ENCODE data around the gene ARID2. TPM values are rescaled to one million over a fixed set of nuclear protein-coding genes. Genes with fewer than 3 reads are reported as not detected.

The ARID2 gene
- polyA plus RNA-seq, 1 donor (not counting 4 experiments of a cell fraction or from before 2014, with no cell fraction given) = 15.1 TPM

DNA sequence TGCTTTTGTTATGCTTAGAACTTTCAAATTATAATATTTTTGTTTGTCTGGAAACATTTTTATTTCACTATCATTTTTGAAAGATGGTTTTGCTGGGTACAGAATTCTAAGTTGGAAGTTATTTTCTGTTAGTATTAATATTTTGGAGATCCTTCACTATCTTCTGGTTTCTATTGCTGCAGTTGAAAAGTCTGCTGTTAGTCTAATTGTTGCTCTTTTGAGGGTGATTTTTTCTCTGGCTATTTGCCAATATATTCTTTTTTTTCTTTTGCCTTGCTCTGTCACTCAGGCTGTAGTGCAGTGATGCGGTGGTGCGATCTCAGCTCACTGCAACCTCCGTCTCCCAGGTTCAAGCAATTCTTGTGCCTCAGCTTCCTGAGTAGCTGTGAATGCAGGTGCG, 28.2 kb upstream of the ARID2 start:
- H3K4me3 ChIP-seq (ENCODE audit: control insufficient read depth in 2 of 3, extremely low read depth in 1 of 3, insufficient read depth in 2 of 3, low read depth in 1 of 3, low read length in 3 of 3) = no peak overlapping the region
- dilution Hi-C loops (cut with MboI; ENCODE audit: extremely low pct_ligation_motif_present, low sequenced_read_pairs) = no loop called here
- H3K9me1 ChIP-seq (ENCODE audit: control insufficient read depth, extremely low read depth, insufficient read depth, low read length) = no peaks in the 10 kb centered on the region
- H3K9me3 ChIP-seq (ENCODE audit: control insufficient read depth, low read depth, low read length) = no peaks in the 10 kb centered on the region
- H3K79me2 ChIP-seq (ENCODE audit: control insufficient read depth, insufficient read depth, low read length) = no peaks in the 10 kb centered on the region
- no peak overlapping the region for H3K27ac ChIP-seq (ENCODE audit: control insufficient read depth, insufficient read depth, low read length)
- no peak for DNase-seq (ENCODE audit: low read depth, low spot score)
- no peaks in the 10 kb centered on the region for H3K27me3 ChIP-seq (ENCODE audit: control insufficient read depth, extremely low read depth, insufficient read depth, low read length)
- no peaks in the 10 kb centered on the region for H3K4me1 ChIP-seq (ENCODE audit: control insufficient read depth, extremely low read depth, insufficient read depth, low read length)
- H3K9ac ChIP-seq (ENCODE audit: control insufficient read depth, extremely low read depth, insufficient read depth, low read length) = no peak overlapping the region
- no peaks in the 10 kb centered on the region for H4K20me1 ChIP-seq (ENCODE audit: control insufficient read depth, extremely low read depth, insufficient read depth, low read length)
- no peak overlapping the region for H2AFZ ChIP-seq (ENCODE audit: control insufficient read depth, low read length)
- no peaks in the 10 kb centered on the region for H3K36me3 ChIP-seq (ENCODE audit: control insufficient read depth in 2 of 2, extremely low read depth in 1 of 2, insufficient read depth in 2 of 2, low read length in 2 of 2)
- no peak overlapping the region for H3K4me2 ChIP-seq (ENCODE audit: control insufficient read depth, extremely low read depth, insufficient read depth, low read depth, low read length)
- no peak for FAIRE-seq
- TF ChIP-seq, protein P1, sequence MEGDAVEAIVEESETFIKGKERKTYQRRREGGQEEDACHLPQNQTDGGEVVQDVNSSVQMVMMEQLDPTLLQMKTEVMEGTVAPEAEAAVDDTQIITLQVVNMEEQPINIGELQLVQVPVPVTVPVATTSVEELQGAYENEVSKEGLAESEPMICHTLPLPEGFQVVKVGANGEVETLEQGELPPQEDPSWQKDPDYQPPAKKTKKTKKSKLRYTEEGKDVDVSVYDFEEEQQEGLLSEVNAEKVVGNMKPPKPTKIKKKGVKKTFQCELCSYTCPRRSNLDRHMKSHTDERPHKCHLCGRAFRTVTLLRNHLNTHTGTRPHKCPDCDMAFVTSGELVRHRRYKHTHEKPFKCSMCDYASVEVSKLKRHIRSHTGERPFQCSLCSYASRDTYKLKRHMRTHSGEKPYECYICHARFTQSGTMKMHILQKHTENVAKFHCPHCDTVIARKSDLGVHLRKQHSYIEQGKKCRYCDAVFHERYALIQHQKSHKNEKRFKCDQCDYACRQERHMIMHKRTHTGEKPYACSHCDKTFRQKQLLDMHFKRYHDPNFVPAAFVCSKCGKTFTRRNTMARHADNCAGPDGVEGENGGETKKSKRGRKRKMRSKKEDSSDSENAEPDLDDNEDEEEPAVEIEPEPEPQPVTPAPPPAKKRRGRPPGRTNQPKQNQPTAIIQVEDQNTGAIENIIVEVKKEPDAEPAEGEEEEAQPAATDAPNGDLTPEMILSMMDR (optimal IDR thresholded peaks at IDR 0.05 in 1 of 3, IDR thresholded peaks at IDR 0.05 in 1 of 3, conservative IDR thresholded peaks at IDR 0.05 in 1 of 3; ENCODE audit: extremely low read depth in 1 of 3, insufficient read depth in 2 of 3, low read length in 3 of 3) = no peak
- TF ChIP-seq EZH2 (IDR thresholded peaks at IDR 0.05; ENCODE audit: low read length) = no peak

DNA sequence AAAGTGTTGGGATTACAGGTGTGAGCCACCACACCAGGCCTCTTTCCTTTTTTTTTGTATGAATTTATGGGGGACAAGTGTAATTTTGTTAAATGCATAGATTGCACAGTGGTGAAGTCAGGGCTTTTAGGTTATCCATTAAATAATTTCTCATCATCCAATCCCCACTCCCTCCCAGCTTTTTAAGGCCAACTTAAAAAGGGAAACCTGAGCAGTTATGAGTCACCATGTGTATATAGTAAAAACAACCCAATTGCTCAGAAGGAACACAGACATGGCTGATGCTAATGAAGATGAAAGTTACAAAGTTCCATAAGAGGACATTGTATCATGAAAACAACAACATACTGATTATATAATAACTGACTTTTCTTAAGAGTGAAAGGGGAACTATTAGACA, 25.6 kb upstream of the ARID2 start:
- Histone ChIP-seq H3K4me3 (ENCODE audit: control insufficient read depth in 2 of 3, extremely low read depth in 1 of 3, insufficient read depth in 2 of 3, low read depth in 1 of 3, low read length in 3 of 3) (no peak overlapping the region), H4K20me1 (ENCODE audit: control insufficient read depth, extremely low read depth, insufficient read depth, low read length) (no peaks in the 10 kb centered on the region), H3K27me3 (ENCODE audit: control insufficient read depth, extremely low read depth, insufficient read depth, low read length) (no peaks in the 10 kb centered on the region), H3K9ac (ENCODE audit: control insufficient read depth, extremely low read depth, insufficient read depth, low read length) (no peak overlapping the region), H3K9me1 (ENCODE audit: control insufficient read depth, extremely low read depth, insufficient read depth, low read length) (no peaks in the 10 kb centered on the region), H3K4me1 (ENCODE audit: control insufficient read depth, extremely low read depth, insufficient read depth, low read length) (no peaks in the 10 kb centered on the region), H2AFZ (ENCODE audit: control insufficient read depth, low read length) (no peak overlapping the region), H3K9me3 (ENCODE audit: control insufficient read depth, low read depth, low read length) (no peaks in the 10 kb centered on the region), H3K4me2 (ENCODE audit: control insufficient read depth, extremely low read depth, insufficient read depth, low read depth, low read length) (no peak overlapping the region), H3K36me3 (ENCODE audit: control insufficient read depth in 2 of 2, extremely low read depth in 1 of 2, insufficient read depth in 2 of 2, low read length in 2 of 2) (no peaks in the 10 kb centered on the region), H3K79me2 (ENCODE audit: control insufficient read depth, insufficient read depth, low read length) (no peaks in the 10 kb centered on the region), H3K27ac (ENCODE audit: control insufficient read depth, insufficient read depth, low read length) (no peak overlapping the region)
- dilution Hi-C loops (cut with MboI; ENCODE audit: extremely low pct_ligation_motif_present, low sequenced_read_pairs) = no loop called here
- no peak for FAIRE-seq
- DNase-seq (ENCODE audit: low read depth, low spot score) = no peak
- TF ChIP-seq, protein P1 (optimal IDR thresholded peaks at IDR 0.05 in 1 of 3, IDR thresholded peaks at IDR 0.05 in 1 of 3, conservative IDR thresholded peaks at IDR 0.05 in 1 of 3; ENCODE audit: extremely low read depth in 1 of 3, insufficient read depth in 2 of 3, low read length in 3 of 3) = no peak
- TF ChIP-seq EZH2 (IDR thresholded peaks at IDR 0.05; ENCODE audit: low read length) = no peak

Data from keratinocyte (primary cell).